ENCODE measurements around the gene SLBP.

The SLBP gene

GRCh38 chr4:1757836-1758235 lies 45.7 kb upstream of the SLBP start:
- TF ChIP-seq CTCF (conservative IDR thresholded peaks at IDR 0.05; ENCODE audit: low read length): no peak
- H3K4me3 ChIP-seq (ENCODE audit: low read length): no peak overlapping the region
- no peak for DNase-seq (ENCODE audit: low read depth)

GRCh38 chr4:1756893-1757779 lies 45.0 kb upstream of the SLBP start:
- H3K4me3 ChIP-seq (ENCODE audit: low read length): no peak overlapping the region
- no peak for TF ChIP-seq CTCF (conservative IDR thresholded peaks at IDR 0.05; ENCODE audit: low read length)
- DNase-seq (ENCODE audit: low read depth): no peak

- H3K4me3 ChIP-seq (ENCODE audit: low read length): no peak overlapping the region
- no peak for DNase-seq (ENCODE audit: low read depth)
- no peak for TF ChIP-seq CTCF (conservative IDR thresholded peaks at IDR 0.05; ENCODE audit: low read length)
Measured at GRCh38 chr4:1756079-1756478, 44.0 kb upstream of the SLBP start.

- H3K4me3 ChIP-seq (ENCODE audit: low read length): no peak overlapping the region
- no peak for DNase-seq (ENCODE audit: low read depth)
- no peak for TF ChIP-seq CTCF (conservative IDR thresholded peaks at IDR 0.05; ENCODE audit: low read length)
Measured at GRCh38 chr4:1755297-1755696, 43.2 kb upstream of the SLBP start.

- DNase-seq (ENCODE audit: low read depth): no peak
- no peak for TF ChIP-seq CTCF (conservative IDR thresholded peaks at IDR 0.05; ENCODE audit: low read length)
- no peak overlapping the region for H3K4me3 ChIP-seq (ENCODE audit: low read length)
Measured at GRCh38 chr4:1754336-1754735, 42.2 kb upstream of the SLBP start.

- no peak for DNase-seq (ENCODE audit: low read depth)
- no peak for TF ChIP-seq CTCF (conservative IDR thresholded peaks at IDR 0.05; ENCODE audit: low read length)
- no peak overlapping the region for H3K4me3 ChIP-seq (ENCODE audit: low read length)
Measured at GRCh38 chr4:1753697-1754311, 41.7 kb upstream of the SLBP start.

- TF ChIP-seq CTCF (conservative IDR thresholded peaks at IDR 0.05; ENCODE audit: low read length): no peak
- no peak for DNase-seq (ENCODE audit: low read depth)
- H3K4me3 ChIP-seq (ENCODE audit: low read length): no peak overlapping the region
Measured at GRCh38 chr4:1753294-1753696, 41.2 kb upstream of the SLBP start.
